Measurements from ENCODE around the gene ZSCAN12. TPM values are rescaled to one million over a fixed set of nuclear protein-coding genes. Genes with fewer than 3 reads are reported as not detected.
"Not testable (repeated sequence)": the region's sequence is repeated elsewhere in the genome, so short reads cannot be mapped to it uniquely, and the experiment has no call there.

Gene ZSCAN12
- total and polyA plus RNA-seq, 10 of the 15 experiments (the other 5 are each of a cell fraction or from before 2014, with no cell fraction given): 1.2 to 12.2 (median 7.4) TPM

- Histone ChIP-seq H3K79me2 (ENCODE audit: control insufficient read depth, insufficient read depth, low read length) (no peaks in the 10 kb centered on the region), H3K4me1 (ENCODE audit: control insufficient read depth, insufficient read depth, low read length) (no peaks in the 10 kb centered on the region), H3K4me3 (no peak overlapping the region), H3K27ac (ENCODE audit: control insufficient read depth, insufficient read depth) (no peak overlapping the region), H3K9me3 (replicated peaks; ENCODE audit: control insufficient read depth, insufficient read depth, low read length) (peaks cover 2% of the 10 kb centered on the region; the same call in 2 of the 3 replicates), H2AFZ (ENCODE audit: control insufficient read depth, low read depth, low read length) (peak overlapping the region; percentile 17; the same call in 1 of the 2 replicates), H3K4me2 (ENCODE audit: control insufficient read depth, insufficient read depth) (no peak overlapping the region), H3K27me3 (replicated peaks in 1 of 2; ENCODE audit: control insufficient read depth in 2 of 2, insufficient read depth in 2 of 2, low read length in 1 of 2) (peaks cover 0 to 2% of the 10 kb centered on the region in 2 experiments; a peak in 1 of 4 replicates), H3K36me3 (ENCODE audit: control insufficient read depth in 2 of 2, insufficient read depth in 2 of 2, low read length in 1 of 2) (no peaks in the 10 kb centered on the region), H4K20me1 (ENCODE audit: control insufficient read depth, insufficient read depth) (no peaks in the 10 kb centered on the region), H3K9ac (ENCODE audit: control insufficient read depth, insufficient read depth, low read length) (no peak overlapping the region)
- ChIA-PET SMC1A (ENCODE audit: uncharacterized antibody, unreplicated experiment) (no interaction called here), RAD21 (ENCODE audit: unreplicated experiment) (no interaction called here), POLR2A (no interaction called here), CTCF (no interaction called here)
- 8% methylated on average over 34 of the region's 36 CpGs for WGBS (ENCODE audit: insufficient coverage, insufficient replicate concordance, low lambda C conversion rate, missing lambda C conversion rate)
- intact Hi-C loops (cut with micrococcal nuclease; ENCODE audit: unreplicated experiment): no loop called here
- no peak for FAIRE-seq
- BruUV-seq (replicated peaks): no TSS peak
- no peak for DNase-seq (ENCODE audit: low read depth, low spot score)
- in situ Hi-C loops (cut with MboI): no loop called here
- TF ChIP-seq CREM (IDR thresholded peaks at IDR 0.05; ENCODE audit: low read depth) (no peak), RFX5 (IDR thresholded peaks at IDR 0.05; ENCODE audit: low read depth, low read length) (no peak), PKNOX1 (IDR thresholded peaks at IDR 0.05) (no peak), SP1 (IDR thresholded peaks at IDR 0.05; ENCODE audit: low read depth, low read length) (no peak)
- no peak for ATAC-seq
Measured at GRCh38 chr6:28446818-28447511, 47.4 kb upstream of the ZSCAN12 start.

- H3K9ac ChIP-seq (ENCODE audit: control insufficient read depth, insufficient read depth, low read length); in situ Hi-C loops (cut with MboI); H3K79me2 ChIP-seq (ENCODE audit: control insufficient read depth, insufficient read depth, low read length); DNase-seq (ENCODE audit: low read depth, low spot score); H2AFZ ChIP-seq (ENCODE audit: control insufficient read depth, low read depth, low read length); H3K27ac ChIP-seq (ENCODE audit: control insufficient read depth, insufficient read depth); H3K4me2 ChIP-seq (ENCODE audit: control insufficient read depth, insufficient read depth); FAIRE-seq; H4K20me1 ChIP-seq (ENCODE audit: control insufficient read depth, insufficient read depth); H3K27me3 ChIP-seq (replicated peaks in 1 of 2; ENCODE audit: control insufficient read depth in 2 of 2, insufficient read depth in 2 of 2, low read length in 1 of 2); BruUV-seq (replicated peaks); H3K4me1 ChIP-seq (ENCODE audit: control insufficient read depth, insufficient read depth, low read length); ATAC-seq; RAD21 ChIA-PET (ENCODE audit: unreplicated experiment); H3K9me3 ChIP-seq (replicated peaks; ENCODE audit: control insufficient read depth, insufficient read depth, low read length); H3K36me3 ChIP-seq (ENCODE audit: control insufficient read depth in 2 of 2, insufficient read depth in 2 of 2, low read length in 1 of 2); intact Hi-C loops (cut with micrococcal nuclease; ENCODE audit: unreplicated experiment); H3K4me3 ChIP-seq; POLR2A ChIA-PET; CTCF ChIA-PET: not testable (repeated sequence)
- SMC1A ChIA-PET (ENCODE audit: uncharacterized antibody, unreplicated experiment): interaction anchor here (1.0 kb wide), 1 partner anchor 18 kb away, joined by 3 read pairs; no protein-coding TSS in a partner anchor
- TF ChIP-seq NFYB (IDR thresholded peaks at IDR 0.05; ENCODE audit: insufficient read depth, low read depth, low read length): peak; percentile 83
- 70% methylated on average over 3 of the region's 3 CpGs for WGBS (ENCODE audit: insufficient coverage, insufficient replicate concordance, low lambda C conversion rate, missing lambda C conversion rate)
Measured at GRCh38 chr6:28444759-28445158, 45.2 kb upstream of the ZSCAN12 start.

Measured in GM12878 (cell line).